Uterus (tissue), 4 donors: ENCODE measurements around the gene C17orf50. TPM values are rescaled to one million over a fixed set of nuclear protein-coding genes. Genes with fewer than 3 reads are reported as not detected.

Experiments used
- DNase-seq, 2 donors: peaks; one replicate each; pipeline ENCODE4 v3.0.0-alpha.2; 2019 to 2020
- H3K27ac ChIP-seq, 2 donors: fragments of 200-600 bp; sonication (generic); 1 replicate in 1 of 2; 2 replicates in 1 of 2; pipeline ENCODE4 v1.5.1; 2016 to 2018
- H3K27me3 ChIP-seq, 2 donors: fragments of 200-600 bp; sonication (generic); one replicate each; pipeline ENCODE4 v1.5.1; 2018 to 2019; ENCODE audit warnings: control low read depth in 1 of 2
- H3K36me3 ChIP-seq, 2 donors: fragments of 200-600 bp; sonication (generic); one replicate each; pipeline ENCODE4 v1.5.1; 2019; ENCODE audit warnings: control low read depth in 1 of 2
- H3K4me1 ChIP-seq, 2 donors: fragments of 200-600 bp; sonication (generic); one replicate each; pipeline ENCODE4 v1.5.1; 2018 to 2019; ENCODE audit warnings: control low read depth in 1 of 2
- H3K4me3 ChIP-seq, 2 donors: fragments of 200-600 bp; sonication (generic); 1 replicate in 1 of 2; 2 replicates in 1 of 2; pipeline ENCODE4 v1.5.1; 2018 to 2019; ENCODE audit warnings: mild to moderate bottlenecking in 1 of 2
- H3K9me3 ChIP-seq, 2 donors: fragments of 200-600 bp; sonication (generic); one replicate each; pipeline ENCODE4 v1.5.1; 2019; ENCODE audit warnings: control low read depth in 1 of 2
- POLR2A ChIP-seq, 2 donors: fragments of 450-650 bp; IDR thresholded peaks; one replicate each; pipeline ENCODE4 v1.6.1; 2016; ENCODE audit warnings: antibody characterized with exemption in 2 of 2, mild to moderate bottlenecking in 1 of 2, moderate library complexity in 1 of 2
- intact Hi-C: fragments of 100-400 bp; cut with DNase I; formaldehyde crosslinking; loops from one replicate; pipeline ENCODE4 v1.15.1; 2023; ENCODE audit warnings: low total_unique reads
- total RNA-seq, 4 donors: library from RNA; depleted of rRNA in 3 of 4; stranded (reverse); fragments of >200 nt in 3 of 4; gene quantifications; one replicate each; pipeline versions ENCODE4 v1.1.0 to v1.2.4, GENCODE V29; 2014 to 2023
- TF ChIP-seq, protein P1 (sequence below), 4 experiments: fragments of 200-600 bp in 2 of 4; fragments of 450-650 bp in 2 of 4; sonication (generic) in 2 of 4; IDR thresholded peaks; one replicate each; pipeline ENCODE4 v1.5.1; 2016 to 2019; ENCODE audit warnings: antibody characterized with exemption in 4 of 4, mild to moderate bottlenecking in 2 of 4, moderate library complexity in 1 of 4
- donor health status: DM: yes; HTN: yes; CAD: no.

The C17orf50 gene
- total RNA-seq, 4 donors from 2014 or later, result not detected

DNA sequence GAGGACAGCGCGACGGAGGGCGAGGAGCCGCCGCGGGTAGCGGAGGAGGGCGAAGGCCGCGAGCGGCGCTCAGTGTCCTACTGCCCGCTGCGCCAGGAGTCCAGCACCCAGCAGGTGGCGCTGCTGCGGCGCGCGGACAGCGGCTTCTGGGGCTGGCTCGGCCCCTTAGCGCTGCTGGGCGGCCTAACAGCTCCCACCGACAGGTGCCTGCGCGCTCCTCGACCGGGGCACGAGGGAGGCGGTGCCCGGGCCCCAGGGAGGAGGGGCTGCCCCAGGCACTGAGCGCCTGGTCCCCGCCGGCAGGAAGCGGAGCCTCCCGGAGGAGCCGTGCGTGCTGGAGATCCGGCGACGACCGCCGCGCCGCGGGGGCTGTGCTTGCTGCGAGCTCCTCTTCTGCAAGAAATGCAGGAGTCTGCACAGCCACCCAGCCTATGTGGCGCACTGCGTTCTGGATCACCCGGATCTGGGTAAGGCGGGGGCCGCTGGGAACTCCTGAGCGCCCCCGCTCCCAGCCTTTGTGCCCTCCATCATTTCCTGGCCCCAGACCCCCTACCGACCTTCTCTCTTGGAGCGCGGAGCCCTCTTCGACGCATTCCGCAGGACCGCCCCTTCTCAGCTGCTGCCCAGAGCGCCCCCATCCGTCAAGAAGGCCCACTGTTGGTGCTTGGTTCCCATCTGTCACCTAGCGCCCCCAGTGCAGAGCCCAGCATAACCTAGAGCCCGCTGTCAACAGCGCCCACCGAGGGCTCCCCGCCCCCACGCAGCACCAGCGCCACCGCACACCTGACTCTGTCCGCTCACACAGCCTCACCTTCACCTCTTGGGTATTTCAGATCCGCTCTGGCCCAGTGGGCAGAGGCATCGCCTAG is 3.7 kb downstream of the C17orf50 start:
- intact Hi-C loops, result no loop called here
- H3K4me1 ChIP-seq, result no peaks in the 10 kb centered on the region
- DNase-seq, result peak; percentile 71 to 84
- TF ChIP-seq POLR2A (IDR thresholded peaks at IDR 0.05), result peak in 1 of 2 donors; percentile 43
- TF ChIP-seq, protein P1, sequence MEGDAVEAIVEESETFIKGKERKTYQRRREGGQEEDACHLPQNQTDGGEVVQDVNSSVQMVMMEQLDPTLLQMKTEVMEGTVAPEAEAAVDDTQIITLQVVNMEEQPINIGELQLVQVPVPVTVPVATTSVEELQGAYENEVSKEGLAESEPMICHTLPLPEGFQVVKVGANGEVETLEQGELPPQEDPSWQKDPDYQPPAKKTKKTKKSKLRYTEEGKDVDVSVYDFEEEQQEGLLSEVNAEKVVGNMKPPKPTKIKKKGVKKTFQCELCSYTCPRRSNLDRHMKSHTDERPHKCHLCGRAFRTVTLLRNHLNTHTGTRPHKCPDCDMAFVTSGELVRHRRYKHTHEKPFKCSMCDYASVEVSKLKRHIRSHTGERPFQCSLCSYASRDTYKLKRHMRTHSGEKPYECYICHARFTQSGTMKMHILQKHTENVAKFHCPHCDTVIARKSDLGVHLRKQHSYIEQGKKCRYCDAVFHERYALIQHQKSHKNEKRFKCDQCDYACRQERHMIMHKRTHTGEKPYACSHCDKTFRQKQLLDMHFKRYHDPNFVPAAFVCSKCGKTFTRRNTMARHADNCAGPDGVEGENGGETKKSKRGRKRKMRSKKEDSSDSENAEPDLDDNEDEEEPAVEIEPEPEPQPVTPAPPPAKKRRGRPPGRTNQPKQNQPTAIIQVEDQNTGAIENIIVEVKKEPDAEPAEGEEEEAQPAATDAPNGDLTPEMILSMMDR (IDR thresholded peaks at IDR 0.05), result peak; percentile 84 to 98 (median 96)
- H3K9me3 ChIP-seq, result no peaks in the 10 kb centered on the region
- no peaks in the 10 kb centered on the region for H3K36me3 ChIP-seq
- no peaks in the 10 kb centered on the region for H3K27me3 ChIP-seq
- peak overlapping the region; percentile 20 to 38 for H3K4me3 ChIP-seq
- no peak overlapping the region for H3K27ac ChIP-seq

DNA sequence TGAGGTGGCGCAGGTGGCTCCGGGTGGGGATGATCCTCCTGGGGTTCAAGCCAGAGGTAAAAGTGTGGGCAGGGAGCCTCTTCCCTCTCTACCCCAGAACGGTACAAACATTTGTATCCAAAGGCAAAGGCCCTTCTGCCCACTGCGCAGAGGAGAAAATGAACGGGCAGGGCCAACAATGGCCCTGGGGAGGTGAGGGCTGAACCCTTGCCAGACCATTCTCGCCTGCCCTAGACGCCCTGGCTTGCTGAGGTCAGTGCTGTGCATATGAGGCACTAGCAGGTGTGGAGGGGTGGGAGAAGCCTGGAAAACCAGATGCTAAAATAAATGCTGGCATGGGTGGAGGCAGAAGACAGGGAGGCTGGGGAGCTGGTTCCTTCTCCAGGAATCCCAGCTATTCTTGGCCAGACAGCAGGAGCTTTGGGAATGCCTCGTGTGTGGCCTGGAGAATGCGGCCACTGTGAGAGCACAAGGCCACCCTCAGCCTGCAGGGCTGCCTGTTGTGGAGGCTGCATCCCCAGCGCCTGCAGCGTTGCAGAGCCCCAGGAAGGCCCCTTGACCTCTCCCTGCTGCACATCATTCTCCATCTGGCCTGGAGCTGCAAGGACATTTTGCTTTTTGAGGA is 4.5 kb downstream of the C17orf50 start:
- Histone ChIP-seq H3K9me3 (no peaks in the 10 kb centered on the region), H3K36me3 (no peaks in the 10 kb centered on the region), H3K27me3 (no peaks in the 10 kb centered on the region), H3K4me1 (no peaks in the 10 kb centered on the region), H3K27ac (no peak overlapping the region), H3K4me3 (no peak overlapping the region)
- no peak for DNase-seq
- TF ChIP-seq, protein P1 (IDR thresholded peaks at IDR 0.05), result no peak
- TF ChIP-seq POLR2A (IDR thresholded peaks at IDR 0.05), result no peak
- intact Hi-C loops, result loop anchor here (5.0 kb wide), 1 partner anchor 42 kb away; the partner anchor contains the start of gene TAF15

DNA sequence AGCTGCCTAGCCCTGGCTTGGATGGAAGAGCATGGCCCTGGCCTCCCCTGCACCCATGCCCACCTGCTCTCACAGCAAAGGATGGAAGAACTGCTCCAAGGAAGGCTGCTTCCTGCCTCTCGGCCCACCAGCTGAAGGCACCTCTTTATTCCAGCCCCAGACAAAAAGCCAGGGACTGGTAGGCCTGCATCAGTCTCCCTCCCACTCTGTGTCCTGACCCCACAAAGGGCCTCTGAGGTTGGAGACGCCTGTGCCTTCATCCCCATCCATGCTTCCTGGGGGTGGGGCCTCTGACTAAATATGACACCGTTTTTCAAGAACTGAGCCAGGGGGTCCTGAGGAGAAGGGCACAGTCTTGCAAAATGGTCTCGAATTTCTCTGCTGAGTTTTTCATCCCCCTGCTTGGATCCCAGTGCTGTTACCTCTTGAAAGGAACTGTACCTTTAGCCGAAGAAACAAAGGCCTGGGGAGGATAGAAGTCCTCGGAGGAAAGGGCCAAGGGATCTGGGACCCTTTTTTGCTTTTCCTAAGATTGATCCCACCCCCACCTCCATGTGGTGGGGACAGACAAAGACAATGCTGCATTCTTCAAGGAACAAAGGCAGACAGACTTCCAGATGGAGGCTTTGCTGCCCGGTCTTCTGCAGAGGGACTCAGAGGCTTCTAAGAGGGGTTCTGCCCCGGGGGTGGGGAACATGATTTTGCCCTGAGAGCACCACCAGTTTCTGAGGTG is 5.2 kb downstream of the C17orf50 start:
- intact Hi-C loops, result loop anchor here (5.0 kb wide), 1 partner anchor 41 kb away; the partner anchor contains the start of gene TAF15
- no peak for TF ChIP-seq POLR2A (IDR thresholded peaks at IDR 0.05)
- TF ChIP-seq, protein P1 (IDR thresholded peaks at IDR 0.05), result no peak
- Histone ChIP-seq H3K9me3 (no peaks in the 10 kb centered on the region), H3K27ac (no peak overlapping the region), H3K27me3 (no peaks in the 10 kb centered on the region), H3K4me3 (no peak overlapping the region), H3K4me1 (no peaks in the 10 kb centered on the region), H3K36me3 (no peaks in the 10 kb centered on the region)
- DNase-seq, result no peak

DNA sequence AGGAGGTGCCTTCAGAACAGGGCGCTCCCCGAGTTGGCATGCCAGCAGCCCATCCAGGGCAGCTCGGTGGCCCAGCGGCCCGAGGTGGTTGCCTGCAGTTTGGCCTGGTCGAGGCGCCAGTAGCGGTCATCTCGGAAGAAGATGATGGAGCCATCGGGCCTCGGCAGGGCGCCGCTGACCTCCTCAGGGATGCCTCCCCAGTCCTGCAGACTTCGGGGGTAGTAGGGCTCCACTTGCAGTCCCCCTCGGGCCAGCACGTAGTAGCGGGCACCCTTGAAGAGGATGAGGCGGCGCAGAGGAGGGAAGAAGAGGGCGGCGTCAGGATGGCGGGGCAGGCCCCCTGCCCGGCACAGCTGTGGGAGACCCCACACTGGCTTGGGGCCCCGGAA is 5.8 kb downstream of the C17orf50 start:
- H3K36me3 ChIP-seq, result no peaks in the 10 kb centered on the region
- H3K4me1 ChIP-seq, result no peaks in the 10 kb centered on the region
- TF ChIP-seq, protein P1 (IDR thresholded peaks at IDR 0.05), result no peak
- no peak for TF ChIP-seq POLR2A (IDR thresholded peaks at IDR 0.05)
- H3K9me3 ChIP-seq, result no peaks in the 10 kb centered on the region
- no peaks in the 10 kb centered on the region for H3K27me3 ChIP-seq
- no peak for DNase-seq
- no peak overlapping the region for H3K27ac ChIP-seq
- no peak overlapping the region for H3K4me3 ChIP-seq
- intact Hi-C loops, result loop anchor here (5.0 kb wide), 1 partner anchor 41 kb away; the partner anchor contains the start of gene TAF15
